HEK293T (cell line): ENCODE results near the gene PTN.

Source experiments
- BHLHE40 ChIP-seq: fragments of 450-650 bp; IDR thresholded peaks from 2 replicates; pipeline ENCODE4 v1.6.1; 2016; ENCODE audit warnings: mild to moderate bottlenecking, moderate library complexity, borderline replicate concordance
- ELF4 ChIP-seq: fragments of 450-650 bp; IDR thresholded peaks from 2 replicates; pipeline ENCODE4 v1.6.1; 2017; ENCODE audit warnings: antibody characterized with exemption
- FOXK2 ChIP-seq: fragments of 450-650 bp; IDR thresholded peaks from 2 replicates; pipeline ENCODE4 v1.6.1; 2016; ENCODE audit warnings: mild to moderate bottlenecking
- FOXM1 ChIP-seq: fragments of 450-650 bp; IDR thresholded peaks from 2 replicates; pipeline ENCODE4 v1.6.1; 2017; ENCODE audit warnings: mild to moderate bottlenecking, borderline replicate concordance
- HDGF ChIP-seq: fragments of 450-650 bp; IDR thresholded peaks from 2 replicates; pipeline ENCODE4 v1.6.1; 2017; ENCODE audit warnings: antibody characterized with exemption, borderline replicate concordance
- L3MBTL2 ChIP-seq: fragments of 450-650 bp; conservative IDR thresholded peaks from 2 replicates; pipeline ENCODE4 v1.6.1; 2016; ENCODE audit warnings: mild to moderate bottlenecking
- LEF1 ChIP-seq: fragments of 450-650 bp; IDR thresholded peaks from 2 replicates; pipeline ENCODE4 v1.6.1; 2017; ENCODE audit warnings: mild to moderate bottlenecking, borderline replicate concordance
- NFRKB ChIP-seq: fragments of 450-650 bp; IDR thresholded peaks from 2 replicates; pipeline ENCODE4 v1.6.1; 2016; ENCODE audit warnings: mild to moderate bottlenecking, moderate library complexity
- SP1 ChIP-seq: fragments of 450-650 bp; IDR thresholded peaks from 2 replicates; pipeline ENCODE4 v1.6.1; 2017
- TARDBP ChIP-seq: fragments of 450-650 bp; IDR thresholded peaks from 2 replicates; pipeline ENCODE4 v1.6.1; 2016
- ZNF384 ChIP-seq: fragments of 450-650 bp; IDR thresholded peaks from 2 replicates; pipeline ENCODE4 v1.6.1; 2016

DNA sequence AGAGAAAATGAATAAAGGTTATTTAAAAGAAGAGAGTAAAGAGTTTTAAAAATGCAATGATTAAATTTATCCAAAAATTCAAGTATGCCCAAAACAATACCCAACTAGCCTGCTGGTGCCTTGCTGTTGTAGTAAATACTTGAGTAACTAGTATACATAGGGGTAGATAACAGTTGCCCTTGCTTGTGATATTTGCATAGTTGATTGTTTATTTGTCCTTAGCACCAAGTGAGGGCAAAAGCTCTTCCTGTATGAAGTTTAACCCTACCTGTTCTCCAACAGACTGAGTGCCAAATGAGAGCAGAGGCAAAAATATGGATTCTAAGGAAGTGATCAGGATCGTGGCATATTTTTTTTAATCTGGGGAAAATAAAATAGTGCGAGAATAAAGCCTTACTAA, 85.0 kb downstream of the PTN start:
- TF ChIP-seq HDGF (no peak), FOXK2 (no peak), LEF1 (no peak), ZNF384 (no peak), NFRKB (no peak), TARDBP (no peak), SP1 (no peak), ELF4 (no peak), L3MBTL2 (no peak), BHLHE40 (no peak), FOXM1 (no peak)
